GM18951 (cell line): ENCODE results near the gene KLHL40.

Experiments
- POLR2A ChIP-seq: IDR thresholded peaks from 4 replicates; pipeline ENCODE4 v1.6.1; 2011; ENCODE audit warnings: mild to moderate bottlenecking; ENCODE audit not compliant: insufficient read length, insufficient read depth; ENCODE audit errors: extremely low read depth
- in situ Hi-C: fragments of 300-500 bp; cut with MboI; formaldehyde crosslinking; loops from one replicate; pipeline ENCODE4 v1.12.0; 2022; ENCODE audit warnings: low sequenced_read_pairs, mixed read lengths, inconsistent platforms; ENCODE audit not compliant: unreplicated experiment

Gene KLHL40

DNA sequence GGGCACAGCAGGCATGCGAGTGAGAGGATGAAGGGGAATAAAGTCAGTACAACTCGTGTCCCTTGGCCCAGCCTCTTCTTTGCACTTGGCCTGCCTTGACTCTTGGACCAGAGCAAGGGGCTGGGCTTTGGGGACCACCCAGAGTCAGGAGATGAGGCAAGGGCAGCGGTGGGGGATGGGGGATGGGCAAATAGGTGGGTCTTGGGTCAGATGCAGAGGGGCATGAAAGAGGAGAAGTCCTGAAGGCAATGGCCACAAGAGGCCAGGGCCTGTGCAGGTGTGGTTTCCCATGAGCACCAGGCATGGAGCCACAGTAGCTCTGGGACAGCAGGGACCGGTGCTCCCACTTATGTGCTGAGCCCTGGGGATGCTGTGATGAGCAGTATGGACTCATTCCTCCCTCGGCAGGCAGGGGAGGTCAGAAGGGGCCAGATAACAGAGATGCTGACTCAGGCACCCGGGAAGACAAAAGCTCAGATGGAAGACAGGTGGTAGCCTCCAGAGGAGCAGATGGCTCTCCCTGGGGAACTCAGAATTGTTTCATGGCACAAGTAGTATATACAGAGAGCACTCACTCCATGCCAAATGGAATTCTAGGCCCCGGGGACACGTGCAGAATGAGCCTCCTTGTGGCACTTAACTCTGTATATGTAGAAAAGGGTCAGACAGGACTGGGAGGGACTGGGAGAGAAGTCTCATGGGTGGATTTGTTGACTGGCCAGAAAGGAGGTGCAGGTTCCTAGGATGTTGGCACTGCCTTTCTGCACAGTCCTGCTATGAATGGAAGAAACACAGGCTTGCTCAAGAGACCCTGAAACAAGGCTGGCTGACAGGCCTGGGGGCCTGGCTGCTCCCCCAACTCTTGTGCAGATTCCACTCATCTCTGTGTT lies 17.6 kb upstream of the KLHL40 start:
- TF ChIP-seq POLR2A: no peak
- in situ Hi-C loops: no loop called here

DNA sequence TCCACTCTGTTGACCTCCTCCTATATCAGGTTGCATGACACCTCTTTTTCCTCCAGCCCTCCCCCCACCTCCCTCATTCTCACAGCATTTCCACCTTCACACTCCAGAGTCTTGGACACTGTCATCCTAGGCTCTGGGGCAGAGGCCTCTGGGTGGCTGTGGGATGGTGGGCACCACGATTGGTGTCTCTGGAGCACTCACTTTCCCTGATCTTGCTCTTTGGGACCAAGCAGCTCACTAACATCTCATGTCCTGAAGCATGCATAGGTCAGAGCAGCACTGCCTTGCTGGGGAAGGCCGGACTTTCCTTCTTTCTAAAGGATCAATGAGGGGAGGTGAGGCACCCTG lies 16.9 kb upstream of the KLHL40 start:
- in situ Hi-C loops: no loop called here
- no peak for TF ChIP-seq POLR2A

DNA sequence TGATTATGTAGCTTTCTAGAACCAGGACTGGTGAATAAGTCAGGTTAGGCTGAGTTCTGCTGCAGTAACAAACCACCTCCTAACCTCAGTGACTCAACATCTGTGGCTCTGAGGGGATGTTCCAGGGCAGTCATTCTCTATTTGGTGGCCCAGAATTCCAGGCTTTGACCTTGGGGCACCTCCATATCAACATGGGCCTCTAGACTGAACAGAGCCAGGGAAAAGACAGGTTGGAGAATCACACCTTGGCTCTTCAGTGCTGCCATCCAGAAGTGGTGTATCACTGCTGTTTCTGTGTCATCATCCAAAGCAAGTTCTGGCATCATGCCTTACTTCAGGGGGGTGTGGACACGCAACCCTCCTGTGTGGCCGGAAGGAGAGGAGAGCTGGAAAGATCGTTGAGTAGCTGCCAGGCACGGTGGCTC lies 16.5 kb upstream of the KLHL40 start:
- in situ Hi-C loops: no loop called here
- TF ChIP-seq POLR2A: no peak

DNA sequence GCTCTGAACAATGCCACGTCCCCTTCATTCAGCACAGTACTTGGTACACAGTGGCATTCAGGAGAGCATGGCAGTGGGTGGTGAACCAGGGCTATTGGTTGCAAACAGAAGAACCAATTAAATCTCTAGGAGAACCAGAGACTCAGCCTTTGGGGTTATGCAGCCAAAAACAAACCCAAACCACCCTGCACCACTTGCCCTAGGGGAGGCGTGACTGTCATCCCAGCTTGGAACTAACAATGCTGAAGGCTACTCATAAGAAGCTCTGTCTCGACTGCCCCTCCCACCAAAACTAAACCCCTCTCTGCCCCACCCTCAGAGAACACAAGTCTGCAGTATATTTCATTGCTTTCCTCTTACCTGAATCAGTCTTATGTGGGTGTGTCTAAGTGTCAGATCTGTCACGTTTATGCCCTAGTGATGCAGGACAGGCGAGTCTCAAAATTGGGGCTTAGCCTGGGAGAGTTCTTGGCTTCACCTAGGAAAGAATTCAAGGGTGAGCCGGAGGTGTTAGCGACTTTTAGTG lies 15.2 kb upstream of the KLHL40 start:
- in situ Hi-C loops: no loop called here
- TF ChIP-seq POLR2A: no peak

DNA sequence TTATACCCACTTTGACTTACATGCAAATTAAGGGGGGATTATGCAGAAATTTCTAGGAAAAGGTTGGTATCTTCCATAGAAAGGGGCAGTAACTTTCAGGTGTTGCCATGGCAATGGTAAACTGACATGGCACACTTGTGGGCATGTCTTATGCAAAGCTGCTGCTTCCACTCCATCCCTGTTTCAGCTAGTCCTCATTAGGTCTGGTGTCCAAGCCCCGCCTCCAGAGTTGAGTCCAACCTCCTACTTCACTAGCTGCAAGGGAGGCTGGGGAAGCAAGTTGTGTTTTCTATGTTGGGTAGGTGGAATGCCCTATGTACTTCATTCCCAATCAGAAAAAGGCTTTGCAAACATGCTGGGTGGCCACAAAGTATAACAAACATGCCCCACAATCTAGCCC lies 14.7 kb upstream of the KLHL40 start:
- TF ChIP-seq POLR2A: no peak
- in situ Hi-C loops: no loop called here

DNA sequence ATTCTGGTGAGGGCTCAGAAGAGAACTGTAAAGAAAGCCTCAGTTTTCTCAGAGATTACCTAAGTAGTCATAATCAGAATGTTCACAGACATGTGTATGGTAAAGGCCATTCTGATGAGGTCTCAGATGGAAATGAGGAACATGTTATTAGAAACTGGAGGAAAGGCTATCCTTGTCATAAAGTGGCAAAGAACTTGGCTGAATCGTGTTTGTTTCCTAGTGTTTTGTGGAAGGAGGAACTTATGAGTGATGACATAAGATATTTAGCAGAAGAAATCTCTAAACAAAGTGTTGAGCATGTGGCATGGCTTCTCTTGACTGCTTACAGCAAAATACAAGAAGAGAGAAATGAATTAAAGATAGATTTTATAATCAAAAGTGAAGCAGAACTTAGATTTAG lies 12.8 kb upstream of the KLHL40 start:
- in situ Hi-C loops: no loop called here

DNA sequence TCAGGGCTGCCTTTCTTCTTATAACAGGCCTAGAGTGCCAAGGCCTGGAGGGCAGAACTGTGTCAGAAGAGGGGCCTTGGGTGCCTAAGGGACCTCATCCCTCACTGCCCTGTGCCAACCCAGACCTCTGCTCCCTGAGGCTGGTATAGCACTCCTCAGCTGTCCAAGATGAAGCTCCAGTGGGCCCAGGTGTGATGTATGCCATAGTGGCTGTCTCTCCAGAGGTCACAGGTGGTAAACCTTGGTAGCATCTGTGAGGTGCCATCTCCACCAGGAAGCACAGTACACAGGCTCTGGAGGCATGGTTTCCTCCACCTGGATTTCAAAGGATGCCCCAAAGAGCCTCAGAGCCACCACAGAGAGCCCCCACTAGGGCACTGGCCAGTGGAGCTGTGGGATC lies 12.3 kb upstream of the KLHL40 start:
- in situ Hi-C loops: no loop called here
- no peak for TF ChIP-seq POLR2A

More for the DNA sequence above, 12.8 kb upstream of the KLHL40 start:
- no peak for TF ChIP-seq POLR2A

DNA sequence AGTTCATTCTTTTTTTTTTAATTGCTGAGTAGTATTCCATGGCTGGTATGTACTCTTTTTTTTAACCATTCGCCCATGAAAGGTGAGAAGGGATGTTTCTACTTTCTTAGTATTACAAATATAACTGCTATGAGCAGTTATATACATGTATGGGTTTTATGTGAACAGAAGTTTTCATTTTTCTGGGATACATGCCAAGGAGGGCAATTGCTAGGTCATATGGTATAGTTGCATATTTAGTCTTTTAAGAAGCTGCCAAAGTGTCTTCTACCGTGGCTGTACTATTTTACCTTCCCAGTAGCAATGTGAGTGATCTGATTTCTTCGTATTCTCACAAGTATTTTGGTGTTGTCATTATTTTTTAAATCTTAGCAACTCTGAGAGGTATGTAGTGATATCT lies 11.2 kb upstream of the KLHL40 start:
- no peak for TF ChIP-seq POLR2A

DNA sequence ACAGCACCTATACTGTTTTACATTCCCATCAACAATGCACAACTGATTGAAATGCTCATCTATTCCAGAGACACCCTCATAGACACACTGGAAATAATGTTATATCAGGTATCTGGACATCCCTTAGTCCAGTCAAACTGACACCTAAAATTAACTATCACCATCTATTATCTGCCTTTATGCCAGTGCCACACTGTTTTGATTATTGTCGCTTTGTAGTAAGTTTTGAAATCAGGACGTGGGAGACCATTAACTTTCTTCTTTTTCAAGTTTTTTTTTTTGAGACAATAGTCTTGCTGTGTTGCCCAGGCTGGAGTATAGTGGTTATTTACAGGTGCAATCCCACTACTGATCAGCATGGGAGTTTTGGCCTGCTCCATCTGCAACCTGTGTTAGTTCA lies 9.4 kb upstream of the KLHL40 start:
- TF ChIP-seq POLR2A: no peak
- in situ Hi-C loops: no loop called here

More for the DNA sequence above, 11.2 kb upstream of the KLHL40 start:
- in situ Hi-C loops: no loop called here

DNA sequence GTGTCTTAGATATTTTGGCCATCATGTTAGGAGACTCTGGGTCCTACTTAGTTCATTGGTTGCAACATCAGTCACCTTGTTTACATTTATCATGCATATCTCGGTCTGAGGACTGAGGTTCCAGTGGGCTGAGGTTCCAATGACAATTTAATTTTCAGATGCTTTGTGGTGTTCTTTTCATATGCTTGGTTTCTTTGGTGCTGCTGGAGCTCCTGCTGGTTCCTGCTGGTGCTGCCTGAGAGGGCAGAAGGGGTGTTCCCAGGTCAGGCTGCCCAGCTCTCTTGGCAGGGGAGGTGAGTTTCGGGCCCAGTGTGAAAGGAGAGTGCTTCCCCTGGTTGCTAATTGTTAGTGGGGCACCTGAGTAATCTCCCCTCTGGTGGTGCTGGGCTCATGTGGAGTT lies 6.9 kb upstream of the KLHL40 start:
- TF ChIP-seq POLR2A: no peak
- in situ Hi-C loops: no loop called here

DNA sequence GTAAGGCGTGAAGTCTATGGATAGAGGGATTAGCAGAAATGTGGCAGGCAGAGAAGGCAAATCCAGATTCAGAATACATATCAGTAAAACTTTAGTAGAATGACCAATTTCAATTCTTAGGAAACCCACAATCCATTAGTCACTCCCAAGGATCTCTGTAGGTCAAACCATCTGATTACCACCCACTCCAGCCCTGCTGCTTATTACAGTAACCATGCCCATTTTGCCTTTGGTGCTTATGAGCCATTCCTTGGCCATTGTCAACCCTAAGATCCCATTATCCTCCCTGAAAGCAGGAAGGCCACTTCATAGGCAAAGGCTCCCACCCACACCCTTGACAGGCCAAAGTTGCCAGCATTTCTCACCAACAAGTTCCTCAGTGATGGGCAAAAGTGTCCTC lies 5.1 kb upstream of the KLHL40 start:
- TF ChIP-seq POLR2A: no peak
- in situ Hi-C loops: no loop called here

DNA sequence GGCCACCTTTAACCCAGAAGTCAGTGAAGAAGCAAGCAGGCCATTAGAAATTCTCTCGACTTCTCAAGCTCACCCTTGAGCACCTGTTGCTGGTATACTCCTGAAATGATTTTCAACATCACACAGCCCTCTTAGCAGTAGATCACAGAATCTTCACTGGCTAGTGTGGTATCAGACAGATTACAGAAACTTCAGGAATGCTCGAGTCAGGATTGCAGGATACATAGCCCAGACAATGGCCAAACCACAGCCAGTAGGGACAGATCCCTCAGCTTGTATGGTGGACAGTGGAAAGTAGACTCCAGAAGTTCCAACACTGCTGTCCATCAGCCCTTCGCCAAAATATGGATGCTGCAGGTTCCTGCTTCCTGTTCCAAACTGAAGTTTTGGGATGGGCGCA lies 4.5 kb upstream of the KLHL40 start:
- TF ChIP-seq POLR2A: no peak
- in situ Hi-C loops: no loop called here

DNA sequence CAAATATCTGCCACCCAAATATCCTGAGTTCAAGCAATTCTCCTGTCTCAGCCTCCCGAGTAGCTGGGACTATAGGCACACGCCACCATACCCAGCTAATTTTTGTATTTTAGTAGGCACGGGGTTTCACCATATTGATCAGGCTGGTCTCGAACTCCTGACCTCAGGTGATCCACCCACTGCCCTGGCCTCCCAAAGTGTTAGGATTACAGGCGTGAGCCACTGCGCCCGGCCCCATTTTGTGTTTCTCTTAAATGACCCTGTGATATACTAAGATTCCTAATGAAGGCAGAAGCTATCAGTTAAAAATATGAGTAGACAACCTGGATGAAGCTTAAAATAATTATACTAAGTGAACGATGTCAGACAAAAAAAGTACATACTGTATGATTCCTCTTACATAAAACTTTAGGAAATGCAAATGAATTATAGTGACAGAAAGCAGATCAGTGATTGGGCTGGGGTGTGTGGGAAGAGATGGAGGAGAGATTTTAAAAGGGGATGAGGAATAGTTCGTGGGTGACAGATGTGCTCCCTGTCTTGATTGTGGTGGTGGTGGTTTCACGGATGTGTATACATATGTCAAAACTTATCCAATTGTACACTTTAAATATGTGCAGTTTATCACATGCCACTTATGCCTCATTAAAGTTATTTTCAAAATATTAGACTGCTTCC lies 3.8 kb upstream of the KLHL40 start:
- in situ Hi-C loops: no loop called here
- TF ChIP-seq POLR2A: no peak
